Lung (tissue), 10 donors: ENCODE data around the gene SIMC1. TPM values are rescaled to one million over a fixed set of nuclear protein-coding genes. Genes with fewer than 3 reads are reported as not detected.
A peak's percentile ranks its signal among the peaks of the same experiment; 100 is the strongest.
"Not testable (repeated sequence)": the region's sequence is repeated elsewhere in the genome, so short reads cannot be mapped to it uniquely, and the experiment has no call there.

Experiments
- ATAC-seq: fragments of 200-7000 bp; cut with Tn5 transposase; one replicate; pipeline ENCODE4 v1.9.1; 2020; ENCODE audit warnings: moderate number of reproducible peaks; ENCODE audit not compliant: insufficient read depth, low FRiP score
- DNase-seq, 3 donors: peaks; one replicate each; pipeline ENCODE4 v3.0.0-alpha.2; 2013 to 2017
- H3K27ac ChIP-seq, 2 donors: one replicate each; pipeline ENCODE4 v1.5.1; 2013; ENCODE audit warnings: mild to moderate bottlenecking in 2 of 2, moderate library complexity in 2 of 2, control low read depth in 1 of 2, inconsistent platforms in 1 of 2, low read depth in 1 of 2, low read length in 1 of 2
- H3K27me3 ChIP-seq, 3 donors: one replicate each; pipeline ENCODE4 v1.5.1; 2013; ENCODE audit warnings: low read length in 2 of 3; ENCODE audit not compliant: control insufficient read depth in 3 of 3, insufficient read depth in 3 of 3
- H3K36me3 ChIP-seq, 4 donors: one replicate each; pipeline ENCODE4 v1.5.1; 2013; ENCODE audit warnings: low read length in 4 of 4, mild to moderate bottlenecking in 1 of 4, moderate library complexity in 1 of 4; ENCODE audit not compliant: control insufficient read depth in 4 of 4, insufficient read depth in 4 of 4
- H3K4me1 ChIP-seq, 5 donors: one replicate each; pipeline ENCODE4 v1.5.1; 2013; ENCODE audit warnings: low read length in 5 of 5, mild to moderate bottlenecking in 2 of 5, moderate library complexity in 1 of 5; ENCODE audit not compliant: control insufficient read depth in 5 of 5, insufficient read depth in 5 of 5
- H3K4me3 ChIP-seq: one replicate; pipeline ENCODE4 v1.5.1; 2013; ENCODE audit warnings: mild to moderate bottlenecking, control low read depth, moderate library complexity
- H3K9ac ChIP-seq, 2 donors: one replicate each; pipeline ENCODE4 v1.5.1; 2013; ENCODE audit warnings: low read length in 2 of 2, control low read depth in 1 of 2; ENCODE audit not compliant: insufficient read depth in 1 of 2
- H3K9me3 ChIP-seq, 4 donors: one replicate each; pipeline ENCODE4 v1.5.1; 2013; ENCODE audit warnings: low read length in 3 of 4, mild to moderate bottlenecking in 1 of 4, moderate library complexity in 1 of 4; ENCODE audit not compliant: control insufficient read depth in 4 of 4, insufficient read depth in 3 of 4
- WGBS, 2 donors: extraction: QIAGEN DNeasy Blood & Tissue Kit; methylation state at CpG; one replicate each; pipeline ENCODE4 v1.1.7; 2013; 5-methylcytosine and 5-hydroxymethylcytosine counted together
- polyA plus RNA-seq, 2 donors: library from polyadenylated mRNA; stranded (reverse); fragments of 200-250 nt; gene quantifications; one replicate each; pipeline ENCODE4 v1.2.1, GENCODE V29; 2013
- total RNA-seq, 2 donors: library from RNA; depleted of rRNA in 1 of 2; stranded (reverse); fragments of >200 nt in 1 of 2; gene quantifications; one replicate each; pipeline ENCODE4 v1.2.1, GENCODE V29; 2014 to 2021
- donor health status: Bipolar disorder and iron deficiency.
- donor health status: healthy.
- donor health status: DM: yes; HTN: yes; CAD: no.

SIMC1 gene
- total and polyA plus RNA-seq, 4 donors, result 3.7 to 20.9 (median 8.7) TPM

GRCh38 chr5:176195487-176196207 lies 42.6 kb upstream of the SIMC1 start:
- not testable (repeated sequence) for ATAC-seq, H3K9ac ChIP-seq, DNase-seq, H3K36me3 ChIP-seq, H3K27me3 ChIP-seq, H3K4me1 ChIP-seq, H3K27ac ChIP-seq, H3K4me3 ChIP-seq, H3K9me3 ChIP-seq
- WGBS, 2 donors, result 35 to 46% methylated on average over 7 of the region's 8 CpGs

- ATAC-seq, H3K27me3 ChIP-seq, H3K4me3 ChIP-seq: not testable (repeated sequence)
Observed at GRCh38 chr5:176196781-176197180, 41.4 kb upstream of the SIMC1 start.

GRCh38 chr5:176197234-176197858 lies 40.9 kb upstream of the SIMC1 start:
- H3K9me3 ChIP-seq, H3K36me3 ChIP-seq, H3K4me1 ChIP-seq, H3K27ac ChIP-seq, DNase-seq, ATAC-seq, H3K9ac ChIP-seq, H3K4me3 ChIP-seq, H3K27me3 ChIP-seq: not testable (repeated sequence)
- WGBS, 2 donors, result 38 to 41% methylated on average over 6 of the region's 6 CpGs

More at GRCh38 chr5:176196781-176197180, 41.4 kb upstream of the SIMC1 start:
- H3K36me3 ChIP-seq, DNase-seq, H3K4me1 ChIP-seq, H3K27ac ChIP-seq, H3K9me3 ChIP-seq, H3K9ac ChIP-seq: not testable (repeated sequence)
- 81 to 92% methylated on average over 4 to 6 of the region's 7 CpGs for WGBS, 2 donors

DNA sequence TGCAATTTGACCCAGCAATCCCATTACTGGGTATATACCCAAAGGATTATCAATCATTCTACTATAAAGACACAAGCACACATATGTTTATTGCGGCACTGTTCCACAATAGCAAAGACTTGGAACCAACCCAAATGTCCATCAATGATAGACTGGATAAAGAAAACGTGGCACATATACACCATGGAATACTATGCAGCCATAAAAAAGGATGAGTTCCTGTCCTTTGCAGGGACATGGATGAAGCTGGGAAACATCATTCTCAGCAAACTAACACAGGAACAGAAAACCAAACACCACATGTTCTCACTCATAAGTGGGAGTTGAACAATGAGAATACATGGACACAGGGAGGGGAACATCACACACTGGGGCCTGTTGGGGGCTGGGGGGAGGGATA lies 39.9 kb upstream of the SIMC1 start:
- not testable (repeated sequence) for H3K27me3 ChIP-seq, H3K36me3 ChIP-seq, DNase-seq, H3K4me3 ChIP-seq, H3K9me3 ChIP-seq, H3K4me1 ChIP-seq, H3K27ac ChIP-seq, H3K9ac ChIP-seq, ATAC-seq
- 61 to 81% methylated on average over 1 to 2 of the region's 2 CpGs for WGBS, 2 donors

DNA sequence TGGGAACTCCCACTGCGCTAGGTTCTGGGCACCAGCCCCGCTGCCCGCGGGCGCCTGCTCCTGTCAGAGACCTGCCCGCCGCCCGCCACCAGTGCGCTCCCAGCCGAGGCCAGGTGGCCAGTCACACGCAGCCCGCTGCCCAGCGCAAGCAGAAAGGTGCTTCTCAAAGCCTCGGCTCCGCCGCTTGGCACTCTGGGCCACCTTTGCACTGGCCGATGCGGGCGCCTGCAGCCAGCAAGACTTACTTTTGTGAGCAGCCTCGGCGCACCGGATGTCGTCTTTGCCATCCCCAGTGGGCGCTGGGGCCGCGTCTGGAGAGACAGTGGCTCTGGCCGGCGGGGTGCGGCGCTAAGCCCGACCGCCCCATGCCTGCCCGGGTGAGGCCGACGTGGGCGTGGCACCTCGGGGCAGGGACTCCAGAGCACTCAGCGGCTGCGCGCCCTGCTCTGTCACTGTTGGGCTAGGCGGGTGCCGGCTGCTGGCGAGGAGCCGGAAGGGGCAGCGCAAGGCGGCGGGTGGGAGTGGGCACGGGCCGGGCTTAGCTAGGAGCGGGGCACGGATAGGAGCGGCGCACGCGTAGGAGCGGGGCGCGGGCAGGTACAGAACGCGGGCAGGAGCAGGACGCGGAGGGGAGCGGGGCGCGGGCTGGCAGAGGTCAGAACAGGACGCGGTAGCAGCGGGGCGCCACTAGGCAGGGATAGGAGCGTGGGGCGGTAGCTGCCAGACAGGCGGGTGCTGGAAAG lies 39.1 kb upstream of the SIMC1 start:
- WGBS, 2 donors, result 2% methylated on average over 57 to 72 of the region's 72 CpGs
- not testable (repeated sequence) for DNase-seq

DNA sequence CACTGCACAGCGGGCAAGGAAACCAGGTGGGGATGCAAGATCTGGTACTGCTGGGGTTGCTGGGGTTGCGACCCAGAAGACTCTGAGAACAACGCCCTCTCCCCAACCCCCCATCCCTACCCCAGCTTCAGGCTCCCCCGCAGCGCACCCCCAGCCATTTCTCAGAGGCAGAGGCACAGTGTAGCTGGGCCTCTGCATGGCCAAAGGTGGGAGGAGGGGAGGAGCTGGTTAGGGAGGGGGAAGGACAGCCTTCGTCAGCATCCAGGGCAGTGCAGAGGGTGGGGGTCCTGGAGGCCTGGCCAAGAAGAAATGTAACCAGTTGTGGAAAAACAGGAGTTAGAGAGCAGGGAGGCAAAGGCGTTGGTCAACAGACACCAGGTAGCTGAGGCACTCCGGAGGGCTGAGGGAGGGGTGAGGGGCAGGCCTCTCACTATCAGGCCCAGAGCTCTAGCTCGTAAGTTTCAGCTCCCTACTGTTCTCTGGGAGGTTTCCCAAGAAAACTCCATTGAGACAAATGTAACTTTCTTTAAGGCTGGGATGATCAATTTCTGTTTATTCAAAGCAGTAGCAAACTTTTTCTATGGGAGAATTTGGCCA lies 38.3 kb upstream of the SIMC1 start:
- H3K27me3 ChIP-seq, H3K4me3 ChIP-seq, H3K9ac ChIP-seq, H3K4me1 ChIP-seq, DNase-seq, ATAC-seq, H3K36me3 ChIP-seq, H3K27ac ChIP-seq, H3K9me3 ChIP-seq: not testable (repeated sequence)
- 17 to 30% methylated on average over 8 of the region's 9 CpGs for WGBS, 2 donors

More for the DNA sequence above, 39.1 kb upstream of the SIMC1 start:
- H3K36me3 ChIP-seq, H3K27me3 ChIP-seq, H3K4me3 ChIP-seq, H3K27ac ChIP-seq, H3K9ac ChIP-seq, H3K9me3 ChIP-seq, H3K4me1 ChIP-seq: not testable (repeated sequence)
- ATAC-seq, result peak; percentile 25
